ENCODE measurements around the gene SLC9A1.
A peak's percentile ranks its signal among the peaks of the same experiment; 100 is the strongest.

The SLC9A1 gene

GRCh38 chr1:27138368-27138767, 16.6 kb downstream of the SLC9A1 start (continued):
- TF ChIP-seq ZNF639 (tag by site-specific recombination; IDR thresholded peaks at IDR 0.05): no peak
- no peak for TF ChIP-seq TCF7L2 (IDR thresholded peaks at IDR 0.05; ENCODE audit: borderline replicate concordance, low read depth, low read length)

DNA sequence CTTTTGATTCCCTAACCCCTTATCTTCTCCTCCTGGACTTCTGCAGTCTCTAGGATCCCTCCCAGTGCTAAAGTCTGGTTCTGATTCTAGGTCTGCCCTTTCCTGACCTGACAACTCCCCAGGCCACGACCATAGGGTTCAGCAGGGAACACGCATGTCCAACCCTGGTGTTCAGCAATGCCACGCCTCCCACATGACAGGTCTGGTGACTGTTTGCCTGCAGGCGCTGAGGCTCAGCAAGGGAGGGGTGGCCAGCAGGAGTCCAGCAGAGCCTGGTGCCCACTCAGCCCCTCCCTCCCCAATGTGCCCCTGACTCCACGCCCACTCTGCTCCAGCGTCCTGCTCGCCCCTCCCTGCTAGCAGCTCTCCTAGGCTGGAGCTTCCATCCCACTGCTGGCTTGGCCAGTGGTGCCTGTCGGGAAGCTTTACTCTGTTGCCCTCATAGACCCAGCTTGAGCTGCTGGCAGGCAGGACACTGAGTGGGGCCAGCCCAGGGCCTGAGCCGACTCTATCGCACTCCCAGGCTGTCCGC, 17.3 kb downstream of the SLC9A1 start:
- peak; percentile 59 for TF ChIP-seq ZFHX2 (tag by site-specific recombination; conservative IDR thresholded peaks at IDR 0.05)
- peak; percentile 32; the same call in 1 of the 2 replicates for TF ChIP-seq ZIC2 (tag by site-specific recombination; IDR thresholded peaks at IDR 0.05)
- no peak for TF ChIP-seq ZNF664 (tag by site-specific recombination; IDR thresholded peaks at IDR 0.05)
- TF ChIP-seq ZNF157 (tag by site-specific recombination; IDR thresholded peaks at IDR 0.05): no peak
- Histone ChIP-seq H3K4me3 (ENCODE audit: low read depth, low read length) (no peak overlapping the region), H3K4me1 (ENCODE audit: control insufficient read depth, insufficient read depth, low read length) (peaks cover 10% of the 10 kb centered on the region), H3K27ac (ENCODE audit: extremely low read depth, low read depth, low read length) (no peak overlapping the region), H3K9me3 (ENCODE audit: control insufficient read depth, insufficient read depth, low read depth, low read length) (no peaks in the 10 kb centered on the region), H3K36me3 (ENCODE audit: control insufficient read depth in 2 of 2, insufficient read depth in 1 of 2, low read length in 2 of 2) (peaks cover 0 to 15% of the 10 kb centered on the region in 2 experiments; a peak in 1 of 3 replicates)
- CTCF ChIA-PET: interaction anchor here (1.3 kb wide), 1 partner anchor 17 kb away, joined by 3 read pairs; the partner anchor contains the start of gene SLC9A1
- POLR2A ChIA-PET: interaction anchor here (0.7 to 1.4 kb wide), 3 partner anchors 15 to 37 kb away, joined by 3 read pairs; partner anchors contain the start of gene SLC9A1

- TF ChIP-seq RBAK (tag by site-specific recombination; IDR thresholded peaks at IDR 0.05): no peak
- TF ChIP-seq ZNF658 (tag by site-specific recombination; IDR thresholded peaks at IDR 0.05): no peak
- TF ChIP-seq MEIS1 (CRISPR knock-in tag; IDR thresholded peaks at IDR 0.05; ENCODE audit: borderline replicate concordance): no peak
- TF ChIP-seq ZNF324 (tag by site-specific recombination; IDR thresholded peaks at IDR 0.05): no peak
- TF ChIP-seq, protein P1, sequence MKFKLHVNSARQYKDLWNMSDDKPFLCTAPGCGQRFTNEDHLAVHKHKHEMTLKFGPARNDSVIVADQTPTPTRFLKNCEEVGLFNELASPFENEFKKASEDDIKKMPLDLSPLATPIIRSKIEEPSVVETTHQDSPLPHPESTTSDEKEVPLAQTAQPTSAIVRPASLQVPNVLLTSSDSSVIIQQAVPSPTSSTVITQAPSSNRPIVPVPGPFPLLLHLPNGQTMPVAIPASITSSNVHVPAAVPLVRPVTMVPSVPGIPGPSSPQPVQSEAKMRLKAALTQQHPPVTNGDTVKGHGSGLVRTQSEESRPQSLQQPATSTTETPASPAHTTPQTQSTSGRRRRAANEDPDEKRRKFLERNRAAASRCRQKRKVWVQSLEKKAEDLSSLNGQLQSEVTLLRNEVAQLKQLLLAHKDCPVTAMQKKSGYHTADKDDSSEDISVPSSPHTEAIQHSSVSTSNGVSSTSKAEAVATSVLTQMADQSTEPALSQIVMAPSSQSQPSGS (tag by site-specific recombination; IDR thresholded peaks at IDR 0.05; ENCODE audit: low read depth): no peak
- no peak for TF ChIP-seq BCL6B (tag by site-specific recombination; IDR thresholded peaks at IDR 0.05)
- TF ChIP-seq ZNF202 (tag by site-specific recombination; IDR thresholded peaks at IDR 0.05; ENCODE audit: borderline replicate concordance): no peak
- TF ChIP-seq ZNF768 (tag by site-specific recombination; IDR thresholded peaks at IDR 0.05): no peak
- TF ChIP-seq, protein P2, sequence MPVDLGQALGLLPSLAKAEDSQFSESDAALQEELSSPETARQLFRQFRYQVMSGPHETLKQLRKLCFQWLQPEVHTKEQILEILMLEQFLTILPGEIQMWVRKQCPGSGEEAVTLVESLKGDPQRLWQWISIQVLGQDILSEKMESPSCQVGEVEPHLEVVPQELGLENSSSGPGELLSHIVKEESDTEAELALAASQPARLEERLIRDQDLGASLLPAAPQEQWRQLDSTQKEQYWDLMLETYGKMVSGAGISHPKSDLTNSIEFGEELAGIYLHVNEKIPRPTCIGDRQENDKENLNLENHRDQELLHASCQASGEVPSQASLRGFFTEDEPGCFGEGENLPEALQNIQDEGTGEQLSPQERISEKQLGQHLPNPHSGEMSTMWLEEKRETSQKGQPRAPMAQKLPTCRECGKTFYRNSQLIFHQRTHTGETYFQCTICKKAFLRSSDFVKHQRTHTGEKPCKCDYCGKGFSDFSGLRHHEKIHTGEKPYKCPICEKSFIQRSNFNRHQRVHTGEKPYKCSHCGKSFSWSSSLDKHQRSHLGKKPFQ (tag by site-specific recombination; IDR thresholded peaks at IDR 0.05): no peak
- no peak for TF ChIP-seq ZNF843 (tag by site-specific recombination; IDR thresholded peaks at IDR 0.05)
- no peak for TF ChIP-seq ZNF121 (tag by site-specific recombination; IDR thresholded peaks at IDR 0.05)
- Histone ChIP-seq H3K9me3 (ENCODE audit: control insufficient read depth, insufficient read depth, low read depth, low read length) (no peaks in the 10 kb centered on the region), H3K4me3 (ENCODE audit: low read depth, low read length) (no peak overlapping the region), H3K36me3 (ENCODE audit: control insufficient read depth in 2 of 2, insufficient read depth in 1 of 2, low read length in 2 of 2) (peaks cover 0 to 15% of the 10 kb centered on the region in 2 experiments; a peak in 1 of 3 replicates), H3K27ac (ENCODE audit: extremely low read depth, low read depth, low read length) (no peak overlapping the region), H3K4me1 (ENCODE audit: control insufficient read depth, insufficient read depth, low read length) (peaks cover 5% of the 10 kb centered on the region)
- CTCF ChIA-PET: no interaction called here
- POLR2A ChIA-PET: interaction anchor here (0.6 to 0.7 kb wide), 3 partner anchors 18 to 1086 kb away, joined by 3 to 5 read pairs (median 3); partner anchors contain the start of gene SLC9A1
Observed at GRCh38 chr1:27136998-27137542, 17.9 kb downstream of the SLC9A1 start.

Measured in HEK293 (cell line).